GM18951 (cell line): ENCODE data around the gene PHGDH.

Experiments used
- POLR2A ChIP-seq: IDR thresholded peaks from 4 replicates; pipeline ENCODE4 v1.6.1; 2011; ENCODE audit warnings: mild to moderate bottlenecking; ENCODE audit not compliant: insufficient read length, insufficient read depth; ENCODE audit errors: extremely low read depth
- in situ Hi-C: fragments of 300-500 bp; cut with MboI; formaldehyde crosslinking; loops from one replicate; pipeline ENCODE4 v1.12.0; 2022; ENCODE audit warnings: low sequenced_read_pairs, mixed read lengths, inconsistent platforms; ENCODE audit not compliant: unreplicated experiment

Gene PHGDH

DNA sequence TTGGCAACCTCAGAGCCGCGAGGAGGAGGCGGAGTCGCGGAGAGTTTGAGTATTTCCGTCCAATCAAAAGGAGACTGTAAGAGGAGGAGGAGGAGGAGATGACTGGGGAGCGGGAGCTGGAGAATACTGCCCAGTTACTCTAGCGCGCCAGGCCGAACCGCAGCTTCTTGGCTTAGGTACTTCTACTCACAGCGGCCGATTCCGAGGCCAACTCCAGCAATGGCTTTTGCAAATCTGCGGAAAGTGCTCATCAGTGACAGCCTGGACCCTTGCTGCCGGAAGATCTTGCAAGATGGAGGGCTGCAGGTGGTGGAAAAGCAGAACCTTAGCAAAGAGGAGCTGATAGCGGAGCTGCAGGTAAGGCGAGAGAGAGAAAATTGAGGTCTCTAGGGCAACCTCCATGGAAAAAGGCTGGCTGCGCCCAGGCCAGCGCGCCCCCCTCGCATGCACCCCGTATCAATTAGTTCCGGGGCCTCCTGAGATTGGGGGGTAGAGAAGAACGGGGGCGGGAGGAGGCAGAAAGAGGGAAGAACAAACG lies at the start of gene PHGDH:
Gene PHGDH, plus strand, starts transcription at position 131 of the 538 bp plus-strand sequence. Its CDS starts 89 bp downstream, at position 220.
- in situ Hi-C loops = no loop called here
- peak; percentile 57 for TF ChIP-seq POLR2A

DNA sequence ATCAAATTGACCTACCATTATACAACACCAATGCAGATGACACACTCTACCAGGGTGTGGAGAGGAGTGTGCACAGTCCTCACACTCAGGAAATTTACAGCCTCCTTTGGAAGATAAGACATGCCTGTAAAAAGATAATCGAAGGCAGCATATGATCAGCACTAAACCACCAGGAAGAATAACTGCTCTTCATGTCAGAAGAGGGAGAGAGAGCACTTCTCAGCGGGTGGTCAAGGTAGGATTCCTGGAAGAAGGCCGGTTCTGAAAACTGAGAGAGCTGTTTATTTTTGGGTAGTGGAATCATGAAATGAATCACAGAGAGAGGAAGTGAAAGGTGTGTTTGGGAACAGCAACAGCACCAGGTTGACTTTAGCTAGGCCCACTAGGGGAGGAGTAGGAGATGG lies 49.7 kb upstream of the PHGDH start:
- in situ Hi-C loops = no loop called here
- TF ChIP-seq POLR2A = no peak

DNA sequence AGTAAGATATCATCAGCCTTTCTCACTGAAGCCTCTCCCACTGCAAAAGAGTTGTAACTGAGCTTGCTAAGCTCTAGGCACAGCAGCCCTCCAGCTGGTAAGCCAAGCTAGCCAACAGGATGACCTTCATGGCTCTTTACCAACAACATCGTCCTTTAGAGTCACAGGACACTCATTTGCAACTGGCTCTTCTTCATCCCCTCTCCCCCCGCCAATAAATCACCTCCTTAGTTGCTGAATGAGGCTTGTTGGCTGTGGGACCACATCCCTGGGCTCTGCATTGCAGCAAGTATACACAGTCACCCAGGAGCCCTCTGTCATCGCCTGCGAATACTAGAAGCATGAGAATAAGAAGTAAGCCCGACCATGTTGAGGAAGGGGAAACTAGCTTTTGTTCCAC lies 47.7 kb upstream of the PHGDH start:
- in situ Hi-C loops = no loop called here

DNA sequence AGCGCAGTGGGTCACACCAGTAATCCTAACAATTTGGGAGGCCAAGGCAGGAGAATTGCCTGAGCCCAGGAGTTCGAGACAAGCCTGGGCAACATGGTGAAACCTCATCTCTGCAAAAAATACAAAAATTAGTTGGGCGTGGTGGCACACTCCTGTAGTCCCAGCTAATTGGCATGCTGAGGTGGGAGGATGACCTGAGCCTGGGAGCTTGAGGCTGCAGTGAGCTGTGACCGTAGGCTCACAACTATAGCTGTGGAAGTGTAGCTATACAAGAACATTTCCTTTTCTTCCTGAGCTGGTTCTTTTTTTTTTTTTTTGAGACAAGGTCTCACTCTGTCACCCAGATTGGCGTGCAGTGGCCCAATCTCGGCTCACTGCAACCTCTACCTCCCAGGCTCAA lies 44.6 kb upstream of the PHGDH start:
- no peak for TF ChIP-seq POLR2A
- in situ Hi-C loops = no loop called here

More for the DNA sequence above, 47.7 kb upstream of the PHGDH start:
- TF ChIP-seq POLR2A = no peak

DNA sequence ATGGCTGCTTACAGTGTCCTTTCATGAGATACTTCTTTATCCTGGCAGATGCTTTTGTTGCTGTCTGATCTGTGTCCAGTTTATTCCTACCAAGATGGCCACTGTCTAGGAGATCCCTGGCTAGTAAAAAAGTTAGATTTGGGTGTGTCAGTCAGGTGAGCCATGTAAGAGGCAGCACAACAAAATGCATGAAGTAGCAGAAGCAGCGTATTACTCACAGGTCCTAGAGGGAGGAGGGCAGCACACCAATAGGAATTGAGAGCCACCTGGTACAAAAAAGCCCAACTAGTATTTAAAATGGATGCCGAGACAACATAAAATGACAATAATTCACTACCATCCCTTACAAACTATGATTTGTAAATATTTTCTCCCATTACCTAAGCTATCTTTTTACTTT lies 40.8 kb upstream of the PHGDH start:
- in situ Hi-C loops = no loop called here
- no peak for TF ChIP-seq POLR2A

DNA sequence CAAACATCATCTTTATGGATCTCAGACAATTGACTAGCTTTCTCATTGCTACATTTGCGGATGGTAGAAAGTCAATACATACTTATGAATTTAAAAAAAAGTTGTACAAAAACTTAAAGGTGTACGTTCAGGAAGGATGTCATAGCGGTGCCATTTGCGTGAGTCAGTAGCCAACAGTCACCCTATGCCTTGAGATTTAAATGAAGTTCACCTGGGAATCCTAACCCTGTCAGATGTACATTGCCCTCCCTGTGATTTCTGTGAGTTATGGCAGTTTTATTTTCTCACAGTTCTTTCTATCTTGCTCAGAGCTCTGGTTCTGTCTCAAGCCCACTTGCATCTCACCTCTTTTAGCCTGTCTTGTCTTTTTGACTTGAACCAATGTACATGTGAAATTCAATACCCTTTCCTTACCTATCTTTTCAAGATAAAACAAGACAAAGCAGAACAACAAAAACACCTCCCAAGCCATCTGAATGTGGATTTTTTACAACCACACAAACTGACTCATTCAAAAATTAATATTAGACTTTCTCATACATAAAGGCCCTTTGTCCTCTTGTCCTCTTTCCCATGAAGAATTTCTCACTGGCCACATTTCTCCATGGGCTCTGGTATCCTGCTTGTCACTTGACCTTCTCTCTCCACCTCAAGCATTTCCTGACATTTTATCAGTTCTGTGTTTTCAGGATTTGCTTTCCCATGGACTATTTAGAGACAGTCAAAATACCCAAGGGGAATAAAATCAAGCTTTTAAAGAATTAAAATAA lies 38.4 kb upstream of the PHGDH start:
- in situ Hi-C loops = no loop called here

DNA sequence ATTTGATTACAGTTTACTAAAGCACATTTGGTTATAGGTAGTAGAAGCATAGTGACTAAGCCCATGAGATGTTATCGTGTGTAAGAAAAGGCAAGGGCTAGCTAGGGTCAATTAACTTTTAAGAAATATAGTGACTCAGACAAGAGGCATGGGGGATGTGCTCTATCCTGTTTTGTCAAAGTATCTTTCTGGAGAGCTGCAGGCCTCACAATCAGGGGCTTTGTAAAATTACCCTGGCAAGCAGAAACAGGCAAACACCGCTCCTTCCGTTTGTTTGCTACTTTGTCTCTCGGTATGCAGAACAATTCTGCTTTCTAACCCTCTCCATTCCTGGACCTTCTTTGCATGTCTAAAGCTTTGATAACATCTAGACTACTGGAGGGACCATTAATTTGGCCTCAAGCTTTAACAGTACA lies 37.6 kb upstream of the PHGDH start:
- TF ChIP-seq POLR2A = no peak
- in situ Hi-C loops = no loop called here

More for the DNA sequence above, 38.4 kb upstream of the PHGDH start:
- TF ChIP-seq POLR2A = no peak

DNA sequence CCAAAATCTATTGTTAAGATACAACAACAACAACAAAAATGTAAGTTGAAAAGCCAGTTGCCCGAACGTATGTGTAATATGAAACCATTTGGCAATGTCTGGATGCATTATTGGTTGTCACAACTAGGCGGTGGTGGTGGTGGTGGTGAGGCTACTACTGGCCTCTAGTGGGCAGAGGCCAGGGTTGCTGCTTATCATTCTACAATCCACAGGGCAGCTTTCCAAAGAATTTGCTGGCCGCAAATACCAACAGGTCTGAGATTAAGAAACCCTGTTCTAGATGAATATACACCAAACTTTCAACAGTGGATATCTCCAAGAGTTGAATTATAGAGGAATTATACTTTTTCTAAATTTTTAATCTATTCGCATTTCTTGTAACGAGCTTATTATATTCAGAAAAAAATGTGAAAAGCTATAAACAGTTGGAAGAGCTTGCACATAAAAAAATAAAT lies 36.9 kb upstream of the PHGDH start:
- in situ Hi-C loops = no loop called here

DNA sequence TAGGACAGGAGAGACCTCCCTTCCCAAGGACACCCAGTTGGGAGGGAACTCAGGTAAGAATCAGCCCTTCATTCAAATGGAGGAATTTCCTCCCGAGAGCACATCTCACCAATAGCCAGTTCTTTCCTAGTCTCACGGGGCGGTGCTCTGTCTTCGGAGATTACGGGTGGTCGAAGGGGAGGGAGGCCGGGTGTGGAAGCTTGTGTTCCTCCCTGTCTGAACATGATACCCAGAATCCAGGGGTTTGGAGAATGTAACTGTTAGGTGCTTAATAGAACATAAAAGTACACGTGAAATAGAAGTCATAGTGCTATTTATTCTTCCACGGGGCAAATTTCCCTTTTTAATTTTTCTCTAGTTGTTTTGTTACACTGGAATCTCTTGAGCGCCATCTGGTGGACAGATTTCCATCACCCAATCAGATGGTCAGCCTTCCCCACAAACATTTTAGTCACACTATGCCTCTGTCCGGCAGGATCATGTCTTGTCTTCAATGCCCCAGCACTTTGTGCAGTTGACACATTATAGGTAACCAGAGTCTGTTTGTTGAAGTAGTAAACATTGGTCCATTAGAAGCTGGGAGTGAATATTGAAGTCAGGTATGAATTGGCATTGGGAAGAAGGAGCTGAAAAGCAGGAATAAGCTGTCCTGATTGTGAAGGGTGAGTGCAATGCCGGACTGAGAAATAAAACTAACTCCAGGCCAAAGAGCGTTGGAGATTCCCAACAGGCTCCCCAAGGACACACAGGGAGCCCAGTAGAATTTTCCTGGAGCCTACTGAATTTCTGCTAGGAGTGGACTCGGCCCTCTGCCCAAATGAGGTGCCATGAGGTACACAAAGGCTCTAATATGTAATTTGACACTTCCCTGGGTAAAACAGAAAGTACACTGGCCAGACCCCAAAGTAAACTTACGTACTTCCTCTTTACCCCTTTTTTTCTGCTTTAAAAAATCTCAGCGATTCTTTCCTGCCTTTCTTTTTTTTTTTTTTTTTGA lies 36.1 kb upstream of the PHGDH start:
- in situ Hi-C loops = no loop called here
- no peak for TF ChIP-seq POLR2A

More for the DNA sequence above, 36.9 kb upstream of the PHGDH start:
- no peak for TF ChIP-seq POLR2A

DNA sequence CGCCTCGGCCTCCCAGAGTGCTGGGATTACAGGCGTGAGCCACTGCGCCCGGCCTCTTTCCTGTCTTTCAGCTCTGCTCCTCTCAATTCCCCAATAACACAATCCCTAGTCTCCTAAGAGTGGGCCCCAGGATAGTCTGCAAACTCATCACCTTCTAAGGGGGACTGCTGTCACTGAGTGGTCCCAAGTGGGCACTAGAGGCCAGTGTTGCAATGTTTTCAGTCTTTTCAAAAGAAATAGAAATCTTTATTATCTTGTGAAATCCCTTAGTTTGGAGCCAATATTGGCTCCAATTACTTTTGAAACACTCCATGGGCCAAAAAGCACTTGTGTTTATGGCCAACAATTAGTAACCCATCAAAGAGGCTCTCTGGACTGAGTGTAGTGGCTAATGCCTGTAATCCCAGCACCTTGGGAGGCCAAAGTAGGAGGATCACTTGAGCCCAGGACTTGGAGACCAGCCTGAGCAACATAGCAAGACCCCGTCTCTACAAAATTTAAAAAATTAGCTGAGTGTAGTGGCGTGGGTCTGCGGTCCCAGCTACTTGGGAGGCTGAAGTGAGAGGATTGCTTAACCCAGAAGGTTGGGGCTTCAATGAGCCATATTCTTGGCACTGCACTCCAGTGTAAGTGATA lies 35.0 kb upstream of the PHGDH start:
- no peak for TF ChIP-seq POLR2A
- in situ Hi-C loops = no loop called here

DNA sequence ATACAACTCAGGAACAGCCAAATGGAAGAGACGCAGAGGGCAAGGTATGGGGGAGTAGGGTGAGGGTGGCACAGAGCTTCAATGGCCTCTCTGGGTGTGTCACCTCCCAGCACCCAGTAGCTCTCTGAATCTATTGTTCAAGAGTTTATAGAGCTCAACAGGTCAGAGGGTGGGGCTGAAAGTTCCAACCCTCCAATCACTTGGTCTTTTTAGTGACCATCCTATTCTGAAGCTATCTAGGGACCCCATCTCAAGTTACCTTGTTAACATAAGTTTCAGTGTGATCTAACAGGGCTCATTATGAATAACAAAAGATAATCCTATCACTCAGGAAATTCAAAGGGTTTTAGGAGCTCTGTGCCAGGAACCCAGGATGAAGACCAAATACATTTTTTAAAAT lies 32.5 kb upstream of the PHGDH start:
- in situ Hi-C loops = no loop called here

DNA sequence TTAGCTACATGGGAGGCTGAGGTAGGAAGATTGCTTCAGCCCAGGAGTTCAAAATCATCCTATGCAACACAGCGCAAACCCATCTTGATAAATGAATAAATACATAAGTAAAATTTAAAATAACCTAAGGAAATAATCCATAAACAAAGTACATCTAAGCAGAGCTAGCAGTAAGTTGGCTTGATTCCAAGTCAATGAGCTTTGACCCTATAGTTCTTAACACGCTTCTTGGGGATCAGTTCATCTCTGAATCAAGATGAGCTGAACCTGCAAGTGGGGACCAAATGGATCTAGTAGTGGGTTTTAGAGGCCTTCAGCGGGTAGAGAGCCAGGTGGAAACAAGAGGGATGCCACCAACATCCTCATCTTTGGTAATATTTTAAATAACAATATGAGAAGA lies 31.5 kb upstream of the PHGDH start:
- in situ Hi-C loops = no loop called here
- no peak for TF ChIP-seq POLR2A

More for the DNA sequence above, 32.5 kb upstream of the PHGDH start:
- no peak for TF ChIP-seq POLR2A

DNA sequence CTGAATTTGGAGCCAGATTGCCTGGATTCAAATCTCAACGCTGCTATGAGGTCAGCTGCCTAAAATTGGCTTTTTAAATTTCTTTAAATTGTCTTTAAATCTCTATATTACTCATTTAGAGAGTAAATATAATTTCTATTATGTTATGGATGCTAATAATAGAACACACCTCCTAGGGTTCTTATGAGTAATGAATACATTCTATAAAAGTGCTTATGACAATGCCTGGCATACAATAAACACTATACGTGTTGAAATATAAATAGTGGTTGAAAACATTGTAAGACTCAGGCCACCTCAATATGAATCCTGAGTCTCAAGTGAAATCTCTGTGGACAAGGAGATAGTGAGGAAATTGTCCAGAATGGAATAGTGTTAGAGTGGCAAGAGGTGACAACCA lies 31.0 kb upstream of the PHGDH start:
- in situ Hi-C loops = no loop called here
- TF ChIP-seq POLR2A = no peak
